MM.1S (cell line): ENCODE data around the gene GRXCR2.

Experiments used
- EZH2 ChIP-seq: fragments of 300-600 bp; sonication (generic); optimal IDR thresholded peaks from 2 replicates; pipeline ENCODE3; 2017; ENCODE audit warnings: low read depth, mild to moderate bottlenecking, antibody characterized with exemption, low read length, mixed read lengths
- TF ChIP-seq, protein P1 (sequence below): fragments of 300-600 bp; sonication (generic); IDR thresholded peaks from 2 replicates; pipeline ENCODE4 v1.5.1; 2016; ENCODE audit warnings: antibody characterized with exemption, low read length, mixed read lengths

DNA sequence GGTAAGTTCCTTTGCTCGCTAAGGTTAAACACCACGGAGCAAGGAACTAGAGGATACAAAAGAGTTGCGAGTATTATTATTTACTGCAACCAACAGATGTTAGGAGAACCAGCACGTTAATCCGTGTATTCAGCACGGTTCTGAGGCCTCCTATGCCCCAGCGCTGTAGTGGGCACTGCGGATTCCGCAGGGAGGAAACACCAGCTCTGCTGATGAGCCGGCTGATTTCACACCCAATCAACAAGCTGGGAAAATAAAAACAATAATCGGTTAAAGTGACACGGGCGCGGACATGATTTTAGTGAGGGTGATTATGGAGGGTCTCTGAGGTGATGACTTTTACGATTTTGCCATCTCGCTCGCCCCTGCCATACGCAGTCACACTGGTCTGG lies 37.0 kb downstream of the GRXCR2 start:
- TF ChIP-seq EZH2: no peak
- TF ChIP-seq, protein P1, sequence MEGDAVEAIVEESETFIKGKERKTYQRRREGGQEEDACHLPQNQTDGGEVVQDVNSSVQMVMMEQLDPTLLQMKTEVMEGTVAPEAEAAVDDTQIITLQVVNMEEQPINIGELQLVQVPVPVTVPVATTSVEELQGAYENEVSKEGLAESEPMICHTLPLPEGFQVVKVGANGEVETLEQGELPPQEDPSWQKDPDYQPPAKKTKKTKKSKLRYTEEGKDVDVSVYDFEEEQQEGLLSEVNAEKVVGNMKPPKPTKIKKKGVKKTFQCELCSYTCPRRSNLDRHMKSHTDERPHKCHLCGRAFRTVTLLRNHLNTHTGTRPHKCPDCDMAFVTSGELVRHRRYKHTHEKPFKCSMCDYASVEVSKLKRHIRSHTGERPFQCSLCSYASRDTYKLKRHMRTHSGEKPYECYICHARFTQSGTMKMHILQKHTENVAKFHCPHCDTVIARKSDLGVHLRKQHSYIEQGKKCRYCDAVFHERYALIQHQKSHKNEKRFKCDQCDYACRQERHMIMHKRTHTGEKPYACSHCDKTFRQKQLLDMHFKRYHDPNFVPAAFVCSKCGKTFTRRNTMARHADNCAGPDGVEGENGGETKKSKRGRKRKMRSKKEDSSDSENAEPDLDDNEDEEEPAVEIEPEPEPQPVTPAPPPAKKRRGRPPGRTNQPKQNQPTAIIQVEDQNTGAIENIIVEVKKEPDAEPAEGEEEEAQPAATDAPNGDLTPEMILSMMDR: no peak
